Brain pericyte (primary cell): ENCODE measurements around the gene FOXD4.
"Not testable (repeated sequence)": the region's sequence is repeated elsewhere in the genome, so short reads cannot be mapped to it uniquely, and the experiment has no call there.

Experiments used
- DNase-seq: peaks from one replicate; pipeline ENCODE4 v3.0.0-alpha.2; 2012; ENCODE audit warnings: low read depth, low spot score

Gene FOXD4

GRCh38 chr9:117995-118467 lies at the start of gene FOXD4:
Gene FOXD4 (minus strand): TSS chr9:118417. CDS start chr9:118119, 298 bp downstream.
- not testable (repeated sequence) for DNase-seq

- not testable (repeated sequence) for DNase-seq
These were observed 41.7 kb upstream of the FOXD4 start for GRCh38 chr9:159871-160270.

GRCh38 chr9:151173-151572 lies 33.0 kb upstream of the FOXD4 start:
- not testable (repeated sequence) for DNase-seq

GRCh38 chr9:139880-140279 lies 21.7 kb upstream of the FOXD4 start:
- DNase-seq = not testable (repeated sequence)

GRCh38 chr9:117144-117994 lies 848 bp downstream of the FOXD4 start:
- not testable (repeated sequence) for DNase-seq

- not testable (repeated sequence) for DNase-seq
These were observed 1.8 kb downstream of the FOXD4 start for GRCh38 chr9:116239-117077.

GRCh38 chr9:115118-115451 lies 3.1 kb downstream of the FOXD4 start:
- DNase-seq = not testable (repeated sequence)

- not testable (repeated sequence) for DNase-seq
These were observed 3.7 kb downstream of the FOXD4 start for GRCh38 chr9:114267-115117.

GRCh38 chr9:113468-114266 lies 4.5 kb downstream of the FOXD4 start:
- not testable (repeated sequence) for DNase-seq

GRCh38 chr9:112589-113467 lies 5.4 kb downstream of the FOXD4 start:
- DNase-seq = not testable (repeated sequence)

- DNase-seq = not testable (repeated sequence)
These were observed 7.5 kb downstream of the FOXD4 start for GRCh38 chr9:110672-111071.

GRCh38 chr9:109540-109939 lies 8.7 kb downstream of the FOXD4 start:
- DNase-seq = not testable (repeated sequence)

GRCh38 chr9:108742-109495 lies 9.3 kb downstream of the FOXD4 start:
- DNase-seq = not testable (repeated sequence)

GRCh38 chr9:105991-106390 lies 12.2 kb downstream of the FOXD4 start:
- DNase-seq = not testable (repeated sequence)

- not testable (repeated sequence) for DNase-seq
These were observed 17.8 kb downstream of the FOXD4 start for GRCh38 chr9:100430-100829.

- not testable (repeated sequence) for DNase-seq
These were observed 18.4 kb downstream of the FOXD4 start for GRCh38 chr9:99867-100266.

GRCh38 chr9:98775-99174 lies 19.4 kb downstream of the FOXD4 start:
- DNase-seq = not testable (repeated sequence)

- not testable (repeated sequence) for DNase-seq
These were observed 23.2 kb downstream of the FOXD4 start for GRCh38 chr9:94992-95391.

- DNase-seq = not testable (repeated sequence)
These were observed 23.9 kb downstream of the FOXD4 start for GRCh38 chr9:94323-94722.
